Effector memory CD8-positive, alpha-beta T cell (primary cell): ENCODE data around the gene INPPL1.
A peak's percentile ranks its signal among the peaks of the same experiment; 100 is the strongest.

Experiments used
- ATAC-seq: fragments of 150-1000 bp; cut with Tn5 transposase; replicated peaks from 2 replicates; pipeline ENCODE4 v1.10.0; 2021; ENCODE audit warnings: mild to moderate bottlenecking, moderate library complexity
- DNase-seq, 3 experiments: peaks; one replicate each; pipeline ENCODE4 v3.0.0; 2021
- H3K27ac Mint-ChIP-seq, 2 donors: one replicate each; pipeline ENCODE4 v1.8.0; 2022; ENCODE audit warnings: mild to moderate bottlenecking in 2 of 2, mixed read lengths in 2 of 2, moderate library complexity in 2 of 2
- H3K27me3 Mint-ChIP-seq, 2 donors: one replicate each; pipeline ENCODE4 v1.8.0; 2022; ENCODE audit warnings: mixed read lengths in 2 of 2
- H3K36me3 Mint-ChIP-seq: one replicate; pipeline ENCODE4 v1.8.0; 2022; ENCODE audit warnings: mild to moderate bottlenecking, moderate library complexity, mixed read lengths; ENCODE audit not compliant: insufficient read depth
- H3K4me1 Mint-ChIP-seq, 2 donors: one replicate each; pipeline ENCODE4 v1.8.0; 2022; ENCODE audit warnings: low read depth in 2 of 2, mixed read lengths in 2 of 2
- H3K4me3 Mint-ChIP-seq, 2 donors: one replicate each; pipeline ENCODE4 v1.8.0; 2022; ENCODE audit warnings: mild to moderate bottlenecking in 2 of 2, mixed read lengths in 2 of 2, moderate library complexity in 2 of 2
- H3K9me3 Mint-ChIP-seq, 2 donors: one replicate each; pipeline ENCODE4 v1.8.0; 2022; ENCODE audit warnings: mixed read lengths in 2 of 2

Gene INPPL1

GRCh38 chr11:72223615-72224563 lies 678 bp upstream of the INPPL1 start:
- Mint-ChIP-seq H3K36me3 (peaks cover 9% of the 10 kb centered on the region), H3K4me3 (peak overlapping the region; percentile 98 to 99), H3K9me3 (no peaks in the 10 kb centered on the region), H3K4me1 (peaks cover 32 to 39% of the 10 kb centered on the region in 2 donors), H3K27me3 (peaks cover 0 to 1% of the 10 kb centered on the region in 2 donors), H3K27ac (peak overlapping the region; percentile 98)
- ATAC-seq (peak; percentile 46), DNase-seq (peak; percentile 40 to 47 (median 42))

- peaks cover 14% of the 10 kb centered on the region for H3K36me3 Mint-ChIP-seq
- H3K27me3 Mint-ChIP-seq = no peaks in the 10 kb centered on the region
- peak; percentile 39 for ATAC-seq
- DNase-seq = peak; percentile 40 to 49 (median 42)
- H3K4me3 Mint-ChIP-seq = peak overlapping the region; percentile 98 to 99
- peak overlapping the region; percentile 92 to 98 for H3K27ac Mint-ChIP-seq
- H3K4me1 Mint-ChIP-seq = peaks cover 36 to 42% of the 10 kb centered on the region in 2 donors
- H3K9me3 Mint-ChIP-seq = no peaks in the 10 kb centered on the region
Observed at GRCh38 chr11:72225411-72225951, 914 bp downstream of the INPPL1 start.

DNA sequence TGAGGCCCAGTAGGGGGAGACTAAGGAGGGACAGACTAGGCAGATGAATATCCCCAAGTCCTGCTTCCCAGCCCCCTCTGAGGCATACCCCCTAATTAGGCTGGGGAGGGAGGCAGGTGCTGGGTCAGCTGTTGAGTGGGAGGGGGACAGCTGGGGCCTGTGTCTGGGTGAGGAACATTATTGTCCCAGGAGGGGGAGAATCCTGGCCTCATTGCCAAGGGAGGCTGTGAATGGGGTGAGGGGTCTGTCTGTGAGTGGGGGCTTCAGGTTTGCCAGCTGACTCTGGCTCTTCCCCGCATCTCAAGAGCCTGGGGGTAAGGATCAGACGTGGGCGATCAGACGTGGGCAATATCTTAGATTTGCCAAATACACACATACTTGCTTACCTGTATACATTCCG lies 2.1 kb downstream of the INPPL1 start:
- H3K27ac Mint-ChIP-seq = peak overlapping the region in 1 of 2 donors; percentile 92
- peaks cover 16% of the 10 kb centered on the region for H3K36me3 Mint-ChIP-seq
- H3K4me1 Mint-ChIP-seq = peaks cover 36 to 42% of the 10 kb centered on the region in 2 donors
- no peaks in the 10 kb centered on the region for H3K27me3 Mint-ChIP-seq
- ATAC-seq = no peak
- no peaks in the 10 kb centered on the region for H3K9me3 Mint-ChIP-seq
- H3K4me3 Mint-ChIP-seq = no peak overlapping the region
- no peak for DNase-seq

DNA sequence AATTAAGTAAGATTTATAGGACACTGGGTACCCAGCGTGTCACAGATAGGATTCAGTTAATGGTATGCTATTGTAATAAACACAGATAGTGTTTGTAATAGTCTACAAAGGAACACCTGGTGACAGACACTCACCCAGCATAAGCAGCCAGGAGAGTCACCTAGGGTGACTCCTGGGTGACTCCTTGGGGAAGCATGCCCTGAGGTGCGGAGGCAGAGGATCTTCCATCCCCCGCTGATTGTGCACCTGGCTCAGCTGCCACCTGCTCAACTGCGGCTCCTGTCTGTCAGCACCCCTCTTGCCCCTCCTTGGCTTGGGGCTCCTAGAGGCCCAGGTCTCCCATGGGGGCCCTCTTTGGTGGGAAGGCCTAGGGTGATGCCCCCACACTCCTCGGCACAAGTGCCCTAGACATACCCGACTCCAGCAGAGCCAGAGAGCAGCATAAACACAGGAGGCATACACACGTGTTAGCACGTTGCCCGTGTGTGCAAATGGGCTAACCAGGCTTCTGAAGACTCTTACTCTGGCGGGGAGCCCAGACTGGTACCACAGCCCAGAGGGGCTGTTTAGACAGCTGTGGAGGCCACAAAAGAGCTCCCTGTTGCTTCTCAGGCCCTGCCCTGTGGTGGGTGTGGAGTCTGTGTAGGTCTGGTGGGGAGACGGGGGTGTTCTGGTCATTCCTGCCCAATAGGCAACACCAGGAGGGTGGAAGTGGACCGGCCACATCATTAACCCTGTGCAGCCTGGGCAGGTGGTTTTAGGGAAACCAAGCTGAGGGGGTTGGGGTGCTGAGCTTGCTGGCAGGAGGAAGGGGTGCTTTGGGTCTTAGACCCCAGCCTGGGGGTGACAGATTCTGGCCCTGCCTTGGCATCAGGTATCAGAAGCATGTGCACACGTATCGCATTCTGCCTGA lies 3.0 kb downstream of the INPPL1 start:
- no peak for DNase-seq
- peaks cover 31 to 36% of the 10 kb centered on the region in 2 donors for H3K4me1 Mint-ChIP-seq
- no peaks in the 10 kb centered on the region for H3K27me3 Mint-ChIP-seq
- no peak for ATAC-seq
- peak overlapping the region in 1 of 2 donors; percentile 92 for H3K27ac Mint-ChIP-seq
- H3K9me3 Mint-ChIP-seq = no peaks in the 10 kb centered on the region
- H3K36me3 Mint-ChIP-seq = peaks cover 23% of the 10 kb centered on the region
- no peak overlapping the region for H3K4me3 Mint-ChIP-seq

- Mint-ChIP-seq H3K4me3 (no peak overlapping the region), H3K27ac (peak overlapping the region; percentile 54 to 77), H3K27me3 (no peaks in the 10 kb centered on the region), H3K36me3 (peaks cover 24% of the 10 kb centered on the region), H3K9me3 (no peaks in the 10 kb centered on the region), H3K4me1 (peaks cover 27 to 31% of the 10 kb centered on the region in 2 donors)
- ATAC-seq (no peak), DNase-seq (no peak)
Observed at GRCh38 chr11:72228229-72228843, 3.8 kb downstream of the INPPL1 start.

DNA sequence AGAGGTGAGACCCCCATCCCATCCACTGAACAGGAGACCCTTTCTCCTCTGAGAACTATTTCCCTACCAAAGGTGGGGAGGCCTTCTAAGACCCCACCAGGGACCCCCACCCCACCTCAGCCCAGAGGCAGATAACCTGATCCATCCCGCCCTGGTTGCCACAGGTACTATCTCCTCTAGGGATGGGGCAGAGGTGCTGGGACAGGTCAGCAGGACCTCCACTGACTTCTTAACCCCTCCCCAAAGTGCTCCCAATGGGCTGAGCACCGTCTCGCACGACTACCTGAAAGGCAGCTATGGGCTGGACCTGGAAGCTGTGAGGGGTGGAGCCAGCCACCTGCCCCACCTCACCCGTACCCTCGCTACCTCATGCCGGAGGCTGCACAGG lies 4.3 kb downstream of the INPPL1 start:
- Mint-ChIP-seq H3K9me3 (no peaks in the 10 kb centered on the region), H3K36me3 (peaks cover 24% of the 10 kb centered on the region), H3K27ac (peak overlapping the region; percentile 54 to 77), H3K4me3 (no peak overlapping the region), H3K27me3 (no peaks in the 10 kb centered on the region), H3K4me1 (peaks cover 28 to 35% of the 10 kb centered on the region in 2 donors)
- no peak for DNase-seq
- no peak for ATAC-seq

- Mint-ChIP-seq H3K36me3 (peaks cover 20% of the 10 kb centered on the region), H3K27ac (peak overlapping the region; percentile 54 to 77), H3K27me3 (no peaks in the 10 kb centered on the region), H3K4me1 (peaks cover 24 to 34% of the 10 kb centered on the region in 2 donors), H3K4me3 (no peak overlapping the region), H3K9me3 (no peaks in the 10 kb centered on the region)
- no peak for ATAC-seq
- no peak for DNase-seq
Observed at GRCh38 chr11:72229336-72229924, 4.9 kb downstream of the INPPL1 start.

DNA sequence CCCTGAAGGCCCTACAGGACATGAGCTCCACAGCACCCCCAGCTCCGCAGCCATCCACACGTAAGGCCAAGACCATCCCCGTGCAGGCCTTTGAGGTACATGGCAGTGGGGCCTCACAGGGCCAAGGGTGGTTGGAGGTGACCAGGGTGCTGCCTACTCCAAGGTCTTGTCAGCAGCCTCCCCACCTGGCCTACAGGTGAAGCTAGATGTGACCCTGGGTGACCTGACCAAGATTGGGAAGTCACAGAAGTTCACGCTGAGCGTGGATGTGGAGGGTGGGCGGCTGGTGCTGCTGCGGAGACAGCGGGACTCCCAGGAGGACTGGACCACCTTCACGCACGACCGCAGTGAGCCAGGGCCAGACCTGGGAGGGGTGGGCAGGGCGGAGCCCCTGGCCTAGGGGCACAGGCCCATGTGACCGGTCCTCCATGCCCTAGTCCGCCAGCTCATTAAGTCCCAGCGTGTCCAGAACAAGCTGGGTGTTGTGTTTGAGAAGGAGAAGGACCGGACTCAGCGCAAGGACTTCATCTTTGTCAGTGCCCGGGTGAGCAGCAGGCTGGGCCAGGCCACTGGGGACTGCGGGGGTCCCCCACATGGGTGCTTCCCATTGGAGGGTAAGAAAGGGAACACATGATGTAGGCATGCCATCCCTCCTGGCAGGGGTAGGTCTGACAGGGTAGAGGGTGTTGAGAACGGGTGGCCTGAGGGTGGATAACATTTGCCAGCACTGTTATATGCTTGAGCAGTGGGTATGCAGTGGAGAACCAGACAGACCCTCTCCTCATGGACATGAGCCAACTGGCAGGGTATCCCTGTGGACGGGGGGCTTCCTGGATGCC lies 5.6 kb downstream of the INPPL1 start:
- H3K4me3 Mint-ChIP-seq = no peak overlapping the region
- DNase-seq = no peak
- H3K27me3 Mint-ChIP-seq = no peaks in the 10 kb centered on the region
- H3K36me3 Mint-ChIP-seq = peaks cover 20% of the 10 kb centered on the region
- peaks cover 24 to 33% of the 10 kb centered on the region in 2 donors for H3K4me1 Mint-ChIP-seq
- H3K27ac Mint-ChIP-seq = no peak overlapping the region
- ATAC-seq = no peak
- H3K9me3 Mint-ChIP-seq = no peaks in the 10 kb centered on the region

- H3K27ac Mint-ChIP-seq = no peak overlapping the region
- H3K9me3 Mint-ChIP-seq = no peaks in the 10 kb centered on the region
- DNase-seq (no peak), ATAC-seq (no peak)
- no peak overlapping the region for H3K4me3 Mint-ChIP-seq
- H3K4me1 Mint-ChIP-seq = peaks cover 18 to 26% of the 10 kb centered on the region in 2 donors
- peaks cover 20% of the 10 kb centered on the region for H3K36me3 Mint-ChIP-seq
- no peaks in the 10 kb centered on the region for H3K27me3 Mint-ChIP-seq
Observed at GRCh38 chr11:72230764-72231365, 6.3 kb downstream of the INPPL1 start.

DNA sequence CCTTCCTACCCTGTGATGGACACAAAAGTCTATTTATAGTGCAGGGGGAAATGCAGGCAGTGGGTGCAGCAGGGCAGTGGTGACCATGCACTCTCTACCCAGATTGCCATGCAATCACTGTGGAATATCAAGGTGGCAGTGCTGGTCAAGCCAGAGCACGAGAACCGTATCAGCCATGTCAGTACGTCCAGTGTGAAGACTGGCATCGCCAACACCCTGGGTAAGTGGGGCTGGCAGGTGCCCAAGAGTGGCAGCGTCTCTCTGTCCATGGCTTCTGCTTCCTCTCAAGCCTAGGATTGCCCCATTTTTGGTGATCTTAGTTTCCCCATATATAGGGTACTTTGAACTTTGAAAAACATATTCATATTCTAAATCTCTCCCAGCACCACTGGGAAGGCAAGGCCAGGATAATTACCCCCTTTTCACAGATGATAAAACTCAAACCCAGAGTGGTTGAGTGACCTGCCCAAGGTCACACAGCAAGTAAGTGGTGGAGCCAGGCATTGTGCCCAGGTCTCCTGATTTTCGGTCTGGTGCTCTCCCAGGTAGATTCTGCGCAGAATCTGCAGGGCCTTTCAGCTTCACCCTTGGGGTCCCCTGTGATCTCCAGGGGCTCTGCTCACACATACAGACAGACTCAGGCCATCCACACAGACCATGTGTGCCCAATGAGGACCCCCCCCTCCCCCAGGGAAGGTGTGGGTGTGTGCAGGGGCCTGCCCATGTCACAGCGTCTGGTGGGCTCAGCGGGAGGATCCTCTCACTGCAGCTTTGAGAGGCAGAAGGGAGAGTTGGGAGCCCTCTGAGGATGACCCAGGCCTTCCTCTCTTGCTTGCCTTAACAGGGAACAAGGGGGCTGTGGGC lies 7.1 kb downstream of the INPPL1 start:
- DNase-seq (no peak), ATAC-seq (no peak)
- H3K4me1 Mint-ChIP-seq = peaks cover 11 to 18% of the 10 kb centered on the region in 2 donors
- H3K27me3 Mint-ChIP-seq = no peaks in the 10 kb centered on the region
- no peak overlapping the region for H3K4me3 Mint-ChIP-seq
- H3K36me3 Mint-ChIP-seq = peaks cover 15% of the 10 kb centered on the region
- no peaks in the 10 kb centered on the region for H3K9me3 Mint-ChIP-seq
- H3K27ac Mint-ChIP-seq = peak overlapping the region in 1 of 2 donors; percentile 17
